ENCODE results near the gene PPEF1.
"Not testable (repeated sequence)": the region's sequence is repeated elsewhere in the genome, so short reads cannot be mapped to it uniquely, and the experiment has no call there.

PPEF1 gene

DNA sequence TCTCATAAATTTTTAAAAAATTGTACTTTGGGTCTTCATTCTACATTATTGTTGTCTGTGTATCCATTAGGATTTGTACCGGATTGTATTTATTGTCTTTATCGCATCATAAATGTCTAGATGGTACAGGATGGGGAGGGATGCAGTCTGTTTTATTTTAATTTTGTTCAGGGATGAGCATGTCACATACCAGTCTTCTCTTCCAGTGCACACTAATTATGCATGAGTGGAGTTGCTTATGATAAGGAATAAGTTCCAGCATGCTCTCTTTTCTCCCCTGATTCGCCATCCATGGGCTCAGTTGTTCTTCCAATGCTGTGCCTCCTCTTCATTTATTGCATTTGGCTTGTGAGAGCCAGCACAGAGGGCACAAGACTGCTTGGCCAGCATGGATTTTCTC lies 54.3 kb downstream of the PPEF1 start:
- Mint-ChIP-seq H3K27ac (no peak overlapping the region), H3K27me3 (ENCODE audit: low read depth, poor library complexity) (peaks cover 2% of the 10 kb centered on the region), H3K9me3 (peaks cover 57% of the 10 kb centered on the region), H3K4me1 (no peaks in the 10 kb centered on the region), H3K4me3 (no peak overlapping the region), H3K36me3 (ENCODE audit: low read depth) (no peaks in the 10 kb centered on the region)
- DNase-seq, result no peak
- TF ChIP-seq, protein P1, sequence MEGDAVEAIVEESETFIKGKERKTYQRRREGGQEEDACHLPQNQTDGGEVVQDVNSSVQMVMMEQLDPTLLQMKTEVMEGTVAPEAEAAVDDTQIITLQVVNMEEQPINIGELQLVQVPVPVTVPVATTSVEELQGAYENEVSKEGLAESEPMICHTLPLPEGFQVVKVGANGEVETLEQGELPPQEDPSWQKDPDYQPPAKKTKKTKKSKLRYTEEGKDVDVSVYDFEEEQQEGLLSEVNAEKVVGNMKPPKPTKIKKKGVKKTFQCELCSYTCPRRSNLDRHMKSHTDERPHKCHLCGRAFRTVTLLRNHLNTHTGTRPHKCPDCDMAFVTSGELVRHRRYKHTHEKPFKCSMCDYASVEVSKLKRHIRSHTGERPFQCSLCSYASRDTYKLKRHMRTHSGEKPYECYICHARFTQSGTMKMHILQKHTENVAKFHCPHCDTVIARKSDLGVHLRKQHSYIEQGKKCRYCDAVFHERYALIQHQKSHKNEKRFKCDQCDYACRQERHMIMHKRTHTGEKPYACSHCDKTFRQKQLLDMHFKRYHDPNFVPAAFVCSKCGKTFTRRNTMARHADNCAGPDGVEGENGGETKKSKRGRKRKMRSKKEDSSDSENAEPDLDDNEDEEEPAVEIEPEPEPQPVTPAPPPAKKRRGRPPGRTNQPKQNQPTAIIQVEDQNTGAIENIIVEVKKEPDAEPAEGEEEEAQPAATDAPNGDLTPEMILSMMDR (IDR thresholded peaks at IDR 0.05), result no peak

DNA sequence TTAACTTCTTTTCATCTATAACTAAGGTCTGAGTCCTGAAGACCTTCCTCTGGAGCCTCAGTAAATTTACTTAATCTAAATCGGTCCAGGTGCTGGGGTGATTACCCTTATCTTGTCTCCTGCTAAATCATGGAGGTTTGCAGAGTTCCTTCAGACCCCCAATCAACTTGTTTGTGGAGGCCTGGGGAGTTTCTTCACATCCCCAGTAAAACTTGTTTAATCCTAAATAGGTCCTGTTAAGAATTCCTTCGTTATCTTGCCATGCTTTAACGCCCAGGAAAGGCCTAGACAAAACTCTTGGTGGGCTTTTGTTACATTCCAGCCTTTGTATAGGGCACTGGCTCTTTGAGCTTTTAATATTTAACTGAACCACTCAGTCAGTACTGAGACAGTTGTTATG lies 55.7 kb downstream of the PPEF1 start:
- H3K4me3 Mint-ChIP-seq; H3K27me3 Mint-ChIP-seq (ENCODE audit: low read depth, poor library complexity); H3K4me1 Mint-ChIP-seq; H3K36me3 Mint-ChIP-seq (ENCODE audit: low read depth); DNase-seq; H3K27ac Mint-ChIP-seq: not testable (repeated sequence)
- peaks cover 60% of the 10 kb centered on the region for H3K9me3 Mint-ChIP-seq

DNA sequence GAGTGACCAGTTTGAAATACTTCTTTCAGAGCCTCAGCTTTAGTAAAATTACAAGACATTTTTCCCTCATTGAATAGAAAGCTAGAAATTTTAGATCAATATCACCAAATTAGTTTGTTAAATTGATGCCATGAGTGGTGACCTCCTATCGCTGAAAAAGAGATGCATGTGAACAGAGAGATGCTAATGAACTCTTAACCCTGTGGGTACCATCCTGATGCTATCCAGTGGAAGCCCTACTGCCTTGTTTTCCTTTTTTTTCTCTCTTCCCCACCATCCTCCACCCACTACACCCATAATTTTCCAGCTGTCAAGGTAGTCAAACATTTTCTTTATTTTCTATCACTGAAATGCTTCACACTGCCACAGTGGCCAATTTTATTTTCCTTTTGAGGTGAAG lies 61.9 kb downstream of the PPEF1 start:
- H3K27me3 Mint-ChIP-seq (ENCODE audit: low read depth, poor library complexity), result peaks cover 2% of the 10 kb centered on the region
- peaks cover 40% of the 10 kb centered on the region for H3K9me3 Mint-ChIP-seq
- DNase-seq, result no peak
- H3K4me1 Mint-ChIP-seq, result peaks cover 5% of the 10 kb centered on the region
- H3K27ac Mint-ChIP-seq, result no peak overlapping the region
- TF ChIP-seq, protein P1 (IDR thresholded peaks at IDR 0.05), result no peak
- no peaks in the 10 kb centered on the region for H3K36me3 Mint-ChIP-seq (ENCODE audit: low read depth)
- no peak overlapping the region for H3K4me3 Mint-ChIP-seq

DNA sequence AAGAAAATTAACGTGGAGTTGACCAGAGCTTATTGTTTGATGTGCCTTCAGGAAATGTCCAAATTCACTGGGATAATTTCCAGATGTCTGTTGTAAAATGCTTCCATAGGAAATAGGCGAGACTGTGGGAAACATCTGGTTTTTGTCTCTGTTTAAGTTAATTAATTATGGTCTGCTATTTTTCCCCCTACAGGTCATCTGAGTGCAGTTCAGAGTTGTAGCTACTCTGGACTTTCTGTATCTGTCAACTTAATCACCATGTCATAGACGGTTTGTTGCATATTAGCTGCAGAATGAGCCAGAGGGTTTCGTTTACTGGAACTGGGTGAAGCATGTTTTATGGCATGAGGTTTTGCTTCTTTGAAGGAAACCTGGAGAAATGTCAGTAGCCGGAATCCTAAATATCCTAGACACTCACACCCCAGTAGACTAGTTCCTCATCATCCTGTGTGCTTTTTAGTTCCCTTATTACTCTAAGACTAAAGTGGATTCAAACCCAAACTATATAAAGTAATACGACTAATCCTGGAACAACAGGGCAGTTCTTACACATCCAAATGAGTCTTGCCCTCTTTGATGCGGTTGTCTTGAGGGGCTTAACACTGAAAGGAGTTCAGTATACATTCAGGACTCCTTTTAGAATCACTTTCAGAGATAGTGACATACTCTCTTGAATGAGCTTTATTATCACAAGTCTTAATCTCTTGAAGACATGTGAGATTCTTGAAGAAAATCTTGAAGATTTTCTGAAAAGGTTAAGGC lies 62.5 kb downstream of the PPEF1 start:
- TF ChIP-seq, protein P1 (IDR thresholded peaks at IDR 0.05), result no peak
- H3K4me3 Mint-ChIP-seq, result no peak overlapping the region
- peaks cover 5% of the 10 kb centered on the region for H3K4me1 Mint-ChIP-seq
- no peak overlapping the region for H3K27ac Mint-ChIP-seq
- no peak for DNase-seq
- H3K27me3 Mint-ChIP-seq (ENCODE audit: low read depth, poor library complexity), result peaks cover 2% of the 10 kb centered on the region
- no peaks in the 10 kb centered on the region for H3K36me3 Mint-ChIP-seq (ENCODE audit: low read depth)
- peaks cover 40% of the 10 kb centered on the region for H3K9me3 Mint-ChIP-seq

DNA sequence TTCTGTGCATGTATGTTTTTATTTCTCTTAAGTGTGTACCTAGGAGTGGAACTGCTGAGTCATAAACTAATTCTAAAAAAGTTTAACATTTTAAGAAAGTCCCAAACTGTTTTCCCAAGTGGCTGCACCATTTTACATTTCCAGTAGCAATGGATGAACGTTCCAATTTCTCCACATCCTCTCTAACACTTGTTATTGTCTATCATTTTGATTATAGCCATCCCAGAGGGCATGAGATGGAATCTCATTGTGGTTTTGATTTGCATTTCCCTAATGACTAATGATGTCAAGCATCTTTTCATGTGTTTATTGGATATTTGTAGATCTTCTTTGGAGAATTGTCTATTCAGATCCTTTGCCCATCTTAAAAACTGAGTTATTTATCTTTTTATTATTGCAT lies 82.5 kb downstream of the PPEF1 start:
- H3K27me3 Mint-ChIP-seq (ENCODE audit: low read depth, poor library complexity), result no peaks in the 10 kb centered on the region
- H3K9me3 Mint-ChIP-seq, result peaks cover 57% of the 10 kb centered on the region
- TF ChIP-seq, protein P1 (IDR thresholded peaks at IDR 0.05), result no peak

DNA sequence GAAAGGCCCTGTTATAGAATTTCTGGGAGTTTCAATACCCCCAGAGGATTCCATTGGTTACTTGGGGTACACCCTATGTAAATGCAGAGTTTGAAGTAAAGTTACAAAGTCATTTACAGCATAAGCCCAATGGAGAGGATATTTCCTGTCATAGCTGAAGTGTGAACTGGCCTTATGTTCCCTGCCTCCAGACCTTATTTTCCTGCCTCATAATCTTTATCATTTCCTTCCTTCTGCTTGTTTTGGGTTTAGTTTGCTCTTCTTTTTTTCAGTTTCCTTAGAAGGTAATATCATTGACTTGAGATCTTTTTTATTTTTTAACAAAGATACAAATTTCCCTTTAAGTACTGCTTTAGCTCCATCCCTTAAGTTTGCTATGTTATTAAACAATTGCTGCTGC lies 85.4 kb downstream of the PPEF1 start:
- DNase-seq, result no peak
- TF ChIP-seq, protein P1 (IDR thresholded peaks at IDR 0.05), result no peak
- Mint-ChIP-seq H3K27me3 (ENCODE audit: low read depth, poor library complexity) (no peaks in the 10 kb centered on the region), H3K36me3 (ENCODE audit: low read depth) (no peaks in the 10 kb centered on the region), H3K9me3 (peaks cover 46% of the 10 kb centered on the region), H3K27ac (no peak overlapping the region), H3K4me1 (peaks cover 25% of the 10 kb centered on the region), H3K4me3 (no peak overlapping the region)

More for the DNA sequence above, 82.5 kb downstream of the PPEF1 start:
- no peak for DNase-seq
- Mint-ChIP-seq H3K27ac (no peak overlapping the region), H3K4me1 (peaks cover 25% of the 10 kb centered on the region), H3K4me3 (no peak overlapping the region), H3K36me3 (ENCODE audit: low read depth) (no peaks in the 10 kb centered on the region)

All from nephron progenitor cell (in vitro differentiated cells).